GM18873 (cell line): ENCODE data around the gene SLC35E1.

ENCODE experiments used
- ATAC-seq: cut with Tn5 transposase; IDR thresholded peaks from one replicate; pipeline ENCODE4 v1.9.1; 2021; ENCODE audit warnings: mild to moderate bottlenecking, moderate library complexity, moderate number of reproducible peaks; ENCODE audit not compliant: unreplicated experiment, low FRiP score

Gene SLC35E1

GRCh38 chr19:16584248-16585093 lies 12.3 kb upstream of the SLC35E1 start:
- peak; percentile 43 for ATAC-seq

DNA sequence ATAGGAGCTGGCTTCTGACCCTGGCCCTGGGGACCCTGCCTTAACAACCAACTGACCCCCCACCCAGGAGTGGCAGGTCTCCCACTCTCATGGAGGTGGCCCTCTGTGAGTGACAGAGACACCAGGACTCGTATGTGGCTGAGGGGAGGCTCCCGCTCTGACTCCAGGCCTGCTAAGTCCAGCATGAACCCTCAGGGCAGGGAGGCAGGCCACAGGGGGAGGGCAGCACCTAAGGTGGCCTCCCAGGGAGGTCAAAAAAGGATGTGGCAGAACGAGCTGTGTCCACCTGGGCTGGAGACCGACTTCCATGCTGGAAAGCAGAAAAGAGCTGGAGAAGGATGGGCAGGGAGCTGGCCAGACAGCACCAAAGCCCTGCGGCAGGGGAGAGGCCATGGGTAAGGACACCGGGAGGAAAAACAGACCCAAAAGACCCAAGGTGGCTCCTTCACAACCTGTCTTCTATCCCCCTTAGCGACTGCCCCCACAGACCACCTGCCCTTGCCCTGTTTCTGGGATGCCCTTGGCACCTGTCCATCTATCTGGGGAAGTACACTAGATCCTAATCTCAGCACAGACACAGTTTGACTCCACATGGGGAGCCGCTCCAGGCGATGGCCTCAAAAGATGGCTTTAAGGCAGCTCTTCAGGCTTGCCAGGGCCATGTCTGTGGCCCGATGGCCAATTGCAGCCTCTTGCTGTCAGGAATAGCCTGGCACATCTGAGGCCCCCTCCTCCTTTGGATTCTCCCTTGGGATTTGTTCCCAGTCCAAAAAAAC lies 10.5 kb upstream of the SLC35E1 start:
- no peak for ATAC-seq

GRCh38 chr19:16581971-16582343 lies 9.7 kb upstream of the SLC35E1 start:
- ATAC-seq: no peak

GRCh38 chr19:16581145-16581970 lies 9.1 kb upstream of the SLC35E1 start:
- no peak for ATAC-seq

- ATAC-seq: no peak
Observed at GRCh38 chr19:16579381-16579780, 7.2 kb upstream of the SLC35E1 start.

- ATAC-seq: no peak
Observed at GRCh38 chr19:16577531-16577985, 5.3 kb upstream of the SLC35E1 start.

DNA sequence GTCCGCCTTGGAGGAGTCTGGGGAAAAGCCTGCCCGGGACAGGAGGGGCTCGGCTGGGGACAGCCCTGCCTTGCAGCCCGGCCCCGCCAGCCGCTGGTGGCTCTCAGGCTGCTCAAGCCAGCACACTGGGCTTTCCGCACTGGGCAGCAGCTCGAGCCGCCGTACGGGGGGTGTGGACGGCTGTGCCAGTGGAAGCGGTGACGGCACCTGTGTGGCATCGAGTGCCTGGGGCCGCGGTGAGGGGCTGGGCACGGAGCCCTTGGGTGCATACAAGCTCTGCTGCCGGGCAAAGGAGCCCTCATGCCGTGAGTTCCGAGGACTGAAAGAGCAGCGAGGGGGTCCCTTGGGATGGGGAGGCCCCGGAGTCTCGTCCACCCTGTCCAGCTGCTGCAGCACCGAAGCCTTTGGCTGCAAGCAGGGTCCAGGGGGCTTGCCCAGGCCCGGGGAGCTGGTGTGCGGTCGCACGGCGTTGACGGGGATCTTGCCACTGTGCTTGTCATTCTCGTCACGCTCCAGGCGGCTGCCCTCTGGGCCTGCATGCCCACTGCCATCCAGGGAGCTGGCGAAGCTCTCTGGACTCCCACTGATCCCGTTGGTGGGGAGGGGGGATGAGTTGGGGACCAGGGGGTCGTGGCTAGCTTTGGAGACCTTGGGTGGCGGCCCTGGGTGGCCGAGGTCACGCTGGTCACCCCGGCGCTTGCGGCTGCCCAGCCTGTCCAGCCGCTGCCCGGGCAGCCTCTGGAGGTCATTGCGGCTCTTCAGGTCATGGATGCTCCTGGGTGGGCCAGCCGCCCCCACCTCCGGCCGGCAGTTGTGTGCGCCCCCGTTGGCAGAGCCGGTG lies 4.7 kb upstream of the SLC35E1 start:
- ATAC-seq: no peak

GRCh38 chr19:16575861-16576689 lies 3.9 kb upstream of the SLC35E1 start:
- no peak for ATAC-seq

- ATAC-seq: no peak
Observed at GRCh38 chr19:16575282-16575681, 3.1 kb upstream of the SLC35E1 start.

DNA sequence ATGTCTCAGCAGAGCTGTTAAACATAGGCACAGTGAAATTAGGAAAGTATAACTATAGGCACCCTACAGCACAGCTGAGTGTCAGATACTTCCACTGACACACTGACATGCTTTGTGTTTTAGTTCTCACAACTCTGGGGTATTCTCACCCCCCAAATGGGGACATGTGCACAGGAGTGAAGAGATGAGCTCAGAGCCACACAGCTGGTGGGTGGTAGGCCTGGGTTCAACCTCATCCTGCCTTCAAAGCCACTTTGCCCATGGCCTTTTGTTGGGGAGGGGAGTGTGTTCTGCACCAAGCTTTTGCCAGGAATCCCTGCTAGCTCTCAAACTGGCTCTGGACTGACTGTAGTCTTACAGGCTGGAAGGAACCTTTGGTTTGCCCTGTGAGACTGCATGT lies 1.7 kb upstream of the SLC35E1 start:
- ATAC-seq: no peak

GRCh38 chr19:16573296-16573695 lies 1.1 kb upstream of the SLC35E1 start:
- ATAC-seq: no peak

- peak; percentile 26 for ATAC-seq
Observed at GRCh38 chr19:16571822-16572331, 338 bp downstream of the SLC35E1 start.

- no peak for ATAC-seq
Observed at GRCh38 chr19:16571283-16571682, 932 bp downstream of the SLC35E1 start.

- ATAC-seq: no peak
Observed at GRCh38 chr19:16569609-16570320, 2.5 kb downstream of the SLC35E1 start.

DNA sequence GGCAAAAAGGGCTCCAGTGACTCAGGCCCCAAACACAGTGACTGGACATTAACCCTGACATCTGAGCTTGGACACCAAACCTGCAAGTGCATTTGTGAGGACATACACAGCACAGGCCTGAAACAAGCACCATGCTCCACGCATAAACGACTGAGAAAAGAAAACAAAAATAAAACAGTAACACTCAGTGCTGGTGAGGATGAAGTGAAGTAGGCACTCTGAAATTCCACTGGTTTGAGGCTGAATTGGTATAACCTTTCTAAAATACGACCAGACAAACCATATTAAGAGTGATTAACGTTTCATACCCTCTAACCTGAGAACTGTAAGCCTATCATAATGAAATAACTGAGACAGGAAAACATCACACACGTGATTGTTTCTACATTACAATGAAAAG lies 5.5 kb downstream of the SLC35E1 start:
- no peak for ATAC-seq

DNA sequence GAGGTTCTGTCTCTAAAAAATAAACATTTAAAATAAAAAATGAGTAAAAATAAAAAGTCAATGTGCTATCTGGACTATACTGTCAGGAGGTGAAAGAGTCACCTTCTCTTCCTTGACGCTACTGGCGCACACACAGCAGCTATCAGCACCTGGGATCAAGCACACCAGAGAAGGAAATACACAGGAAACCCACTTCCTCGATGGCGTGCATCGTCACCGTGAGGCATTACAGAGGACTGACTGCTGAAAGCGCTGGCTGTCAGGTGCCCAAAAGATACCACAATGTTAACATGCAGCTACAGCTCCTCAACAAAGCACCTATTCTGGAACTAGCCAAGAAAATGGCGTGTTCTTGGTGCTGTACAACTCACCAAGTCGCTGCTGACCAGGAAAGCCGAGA lies 6.1 kb downstream of the SLC35E1 start:
- no peak for ATAC-seq

DNA sequence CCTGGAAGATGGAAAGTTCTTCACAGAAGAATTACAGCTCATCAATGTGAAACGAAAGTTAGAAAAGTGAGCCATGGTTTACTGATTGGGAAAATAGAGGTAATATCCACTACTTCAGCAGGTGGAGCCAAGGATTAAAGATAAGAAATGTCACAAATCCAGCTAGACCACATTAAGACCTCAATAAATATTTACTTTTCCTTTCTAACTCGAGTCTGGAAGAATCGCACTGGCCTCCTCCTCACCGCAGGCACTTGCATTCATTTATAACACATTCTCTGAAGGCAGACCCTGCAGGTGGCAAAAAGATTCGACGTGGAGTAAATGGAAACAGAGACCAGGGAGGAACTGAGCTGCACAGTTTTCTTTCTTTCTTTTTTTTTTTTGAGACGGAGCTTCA lies 7.4 kb downstream of the SLC35E1 start:
- no peak for ATAC-seq

DNA sequence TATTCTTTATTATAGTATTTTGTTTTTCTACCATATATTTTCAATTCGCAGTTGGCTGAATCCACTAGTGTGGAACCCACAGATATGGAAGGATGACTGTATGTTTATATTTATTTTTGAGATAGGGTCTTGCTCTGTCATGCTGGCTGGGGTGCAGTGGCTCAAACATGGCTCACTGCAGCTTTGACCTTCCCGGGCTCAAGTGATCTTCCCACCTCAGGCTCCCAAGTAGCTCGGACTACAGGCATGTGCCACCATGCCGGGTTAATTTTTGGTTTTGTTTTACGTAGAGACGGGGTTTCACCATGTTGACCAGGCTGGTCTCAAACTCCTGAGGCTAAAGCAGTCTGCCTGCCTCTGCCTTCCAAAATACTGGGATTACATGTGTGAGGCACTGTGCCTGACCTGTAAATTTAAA lies 9.6 kb downstream of the SLC35E1 start:
- ATAC-seq: no peak
